HG03565 (cell line): ENCODE data around the gene PLPP1.

Source experiments
- ATAC-seq: cut with Tn5 transposase; IDR thresholded peaks from one replicate; pipeline ENCODE4 v1.9.1; 2021; ENCODE audit warnings: mild to moderate bottlenecking, moderate library complexity; ENCODE audit not compliant: unreplicated experiment

PLPP1 gene

DNA sequence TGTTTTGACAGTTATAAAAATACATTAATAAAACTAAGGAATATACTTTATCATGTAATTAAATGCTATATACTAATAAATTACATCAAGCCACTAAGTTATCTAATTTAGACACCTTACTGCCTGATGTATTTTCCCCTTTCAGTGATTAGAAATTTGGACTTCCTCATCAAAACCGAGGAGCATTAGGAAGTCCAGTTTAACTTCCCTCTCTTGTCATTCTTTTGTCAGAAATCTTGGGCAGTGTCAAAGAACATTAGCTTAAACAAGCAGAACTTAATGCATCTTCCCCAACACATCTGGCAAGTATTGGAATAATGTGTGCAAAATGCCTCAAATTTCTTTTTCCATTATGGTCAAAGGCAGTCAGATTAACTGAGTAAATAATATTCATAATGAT, 81.6 kb downstream of the PLPP1 start:
- no peak for ATAC-seq

DNA sequence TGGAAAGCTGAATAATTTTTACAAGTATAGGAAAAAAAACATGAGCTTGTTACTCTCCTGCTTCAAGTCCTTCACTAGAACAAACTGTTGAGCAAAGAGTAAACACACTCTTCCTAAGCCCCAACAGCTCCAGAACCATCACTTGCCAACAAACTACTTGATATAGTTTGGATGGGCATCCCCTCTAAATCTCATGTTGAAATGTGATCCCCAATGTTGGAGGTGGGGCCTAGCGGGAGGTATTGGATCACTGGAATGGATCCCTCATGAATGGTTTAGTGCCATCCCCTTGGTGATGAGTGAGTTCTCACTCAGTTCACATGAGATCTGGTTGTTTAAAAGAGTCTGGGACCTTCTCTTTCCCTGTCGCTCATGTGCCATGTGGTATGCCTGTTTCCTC, 82.8 kb downstream of the PLPP1 start:
- ATAC-seq: no peak

- ATAC-seq: no peak
These were observed 84.6 kb downstream of the PLPP1 start for GRCh38 chr5:55450050-55450765.

- no peak for ATAC-seq
These were observed 88.0 kb downstream of the PLPP1 start for GRCh38 chr5:55446640-55447351.

GRCh38 chr5:55445791-55446190, 89.0 kb downstream of the PLPP1 start:
- no peak for ATAC-seq

GRCh38 chr5:55441954-55442353, 92.8 kb downstream of the PLPP1 start:
- ATAC-seq: no peak

- no peak for ATAC-seq
These were observed 93.5 kb downstream of the PLPP1 start for GRCh38 chr5:55441107-55441771.

- ATAC-seq: no peak
These were observed 94.5 kb downstream of the PLPP1 start for GRCh38 chr5:55440188-55440646.

GRCh38 chr5:55438998-55439397, 95.8 kb downstream of the PLPP1 start:
- ATAC-seq: no peak

DNA sequence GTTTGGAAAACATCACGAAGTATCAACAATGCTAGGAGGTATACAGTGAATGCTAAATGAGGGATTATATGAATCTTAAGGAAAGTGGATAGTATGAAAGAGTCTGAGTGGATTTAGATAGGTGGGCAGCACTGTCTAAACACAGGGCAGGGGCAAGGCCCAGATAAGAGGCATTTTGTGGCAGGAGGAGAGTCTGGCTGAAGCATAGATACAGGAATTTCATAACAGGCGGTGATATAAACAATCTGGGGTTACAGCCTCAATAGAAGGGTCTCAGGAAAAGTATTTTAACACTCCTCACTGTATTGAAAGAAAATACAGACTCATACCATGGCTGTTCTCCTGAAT, 96.9 kb downstream of the PLPP1 start:
- no peak for ATAC-seq

- ATAC-seq: no peak
These were observed 97.3 kb downstream of the PLPP1 start for GRCh38 chr5:55437452-55437851.

- ATAC-seq: no peak
These were observed 102.2 kb downstream of the PLPP1 start for GRCh38 chr5:55432549-55432948.

DNA sequence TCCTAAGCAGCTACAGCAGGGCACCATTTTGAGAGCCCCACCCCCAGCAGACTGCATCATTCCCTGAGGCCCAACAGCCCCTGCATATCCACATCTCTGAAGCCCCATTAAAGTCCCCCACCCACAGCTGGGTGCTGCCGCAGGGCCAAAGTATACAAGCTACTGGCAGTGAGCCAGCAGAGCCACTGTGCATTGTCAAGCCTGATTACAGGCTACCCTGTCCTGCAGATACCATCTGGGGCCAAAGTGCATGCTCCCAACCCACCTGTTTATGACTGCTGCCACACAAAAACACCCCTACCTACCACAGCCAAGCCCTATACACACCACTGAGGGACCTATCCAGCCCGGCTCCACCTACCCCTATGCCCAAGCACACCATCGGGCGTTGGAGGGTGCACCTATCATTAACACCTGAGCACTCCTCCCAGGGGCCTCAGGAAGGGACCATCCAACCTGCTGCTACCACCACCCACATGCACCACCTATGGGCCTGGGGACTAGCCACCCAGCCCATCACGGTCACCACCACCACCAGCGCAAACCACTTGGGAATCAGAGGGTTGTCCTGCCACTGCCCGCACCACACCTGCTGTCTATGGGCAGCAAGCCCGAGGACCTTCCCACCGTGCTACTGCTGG, 105.0 kb downstream of the PLPP1 start:
- ATAC-seq: no peak

GRCh38 chr5:55429221-55429612, 105.5 kb downstream of the PLPP1 start:
- no peak for ATAC-seq

DNA sequence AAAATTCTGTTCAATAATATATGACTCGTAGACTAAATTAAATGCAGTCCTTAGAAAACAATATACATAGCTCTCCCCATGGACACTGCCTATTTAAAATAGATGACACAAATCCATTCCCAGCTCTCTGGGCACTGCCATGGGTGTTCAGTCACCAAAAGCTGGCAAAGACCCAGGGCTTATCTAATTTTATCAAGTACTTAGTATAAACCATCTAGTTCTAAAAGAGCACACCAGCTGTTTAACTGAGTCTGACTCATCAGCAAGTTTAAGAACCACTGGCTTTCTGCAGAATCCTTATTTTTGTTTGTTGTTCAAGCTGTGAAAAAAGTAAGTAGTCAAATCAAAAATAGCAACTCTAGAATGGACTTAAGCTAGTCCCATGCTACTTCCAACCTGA, 107.6 kb downstream of the PLPP1 start:
- ATAC-seq: no peak

DNA sequence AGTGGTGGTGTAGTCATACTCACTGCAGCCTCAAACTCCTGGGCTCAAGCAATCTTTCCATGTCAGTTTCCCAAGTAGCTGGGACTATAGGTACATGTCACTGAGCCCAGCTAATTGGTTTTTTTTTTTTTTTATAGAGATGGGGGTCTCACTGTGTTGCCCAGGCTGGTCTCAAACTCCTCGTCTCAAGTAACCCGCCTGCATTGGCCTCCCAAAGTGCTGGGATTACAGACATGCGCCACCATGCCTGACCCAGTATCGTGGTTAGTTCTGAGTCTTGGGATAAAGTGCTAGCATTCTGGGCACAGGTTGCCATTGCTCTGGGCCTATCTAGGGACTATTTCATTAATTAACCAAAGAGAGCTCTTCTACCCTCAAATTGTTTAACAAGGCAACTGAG, 108.3 kb downstream of the PLPP1 start:
- ATAC-seq: no peak

- ATAC-seq: no peak
These were observed 113.7 kb downstream of the PLPP1 start for GRCh38 chr5:55421074-55421529.

DNA sequence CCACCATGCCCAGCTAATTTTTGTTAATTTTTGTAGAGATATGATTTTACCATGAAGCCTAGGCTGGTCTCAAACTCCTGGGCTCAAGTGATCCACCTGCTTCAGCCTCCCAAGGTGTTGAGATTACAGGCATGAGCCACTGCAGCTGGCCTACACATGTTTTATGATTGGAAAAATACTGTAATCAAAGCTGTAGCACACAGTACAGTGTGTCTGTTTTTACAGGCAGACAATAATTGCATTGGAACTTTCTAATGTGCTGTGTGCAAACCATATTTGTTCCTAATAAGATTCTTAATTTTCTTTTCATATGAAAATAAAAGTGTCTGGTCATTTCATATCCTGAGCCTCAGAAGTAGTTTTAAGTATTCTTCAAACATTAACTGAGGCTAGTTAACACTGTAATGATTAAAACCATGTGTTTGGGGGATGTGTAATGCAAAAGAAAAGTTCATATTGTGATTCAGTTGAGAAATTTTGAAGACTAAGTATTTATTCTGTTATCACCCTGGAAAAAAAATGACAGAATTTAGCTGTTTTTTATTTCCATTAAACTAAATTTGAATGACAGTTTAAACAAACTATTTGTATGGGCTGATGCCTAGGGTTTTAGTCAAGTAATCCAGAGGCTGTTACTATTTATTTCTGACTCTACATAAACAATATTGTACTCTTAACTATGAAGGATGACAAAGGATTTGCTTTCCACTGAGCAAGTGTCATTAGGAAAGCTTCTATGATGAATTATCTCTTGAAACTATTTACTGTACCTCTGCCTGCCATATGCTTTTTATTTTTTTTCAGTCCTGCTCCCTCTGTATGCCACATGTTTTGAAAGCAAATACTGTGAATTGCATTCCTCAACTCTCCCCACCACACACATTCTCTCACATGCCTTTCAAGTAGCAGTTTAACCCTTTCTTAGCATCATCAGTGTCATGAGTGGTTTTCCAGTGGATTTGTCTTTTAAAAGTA, 115.5 kb downstream of the PLPP1 start:
- ATAC-seq: no peak

- ATAC-seq: no peak
These were observed 118.5 kb downstream of the PLPP1 start for GRCh38 chr5:55416306-55416705.

GRCh38 chr5:55415071-55415470, 119.7 kb downstream of the PLPP1 start:
- ATAC-seq: no peak
